GM23338 (cell line): ENCODE data around the gene ST6GALNAC1.

ENCODE experiments used
- CREB1 ChIP-seq: fragments of 250-450 bp; sonication (Bioruptor Pico); IDR thresholded peaks from 2 replicates; pipeline ENCODE4 v1.5.0; 2020; ENCODE audit warnings: low read depth, mild to moderate bottlenecking, moderate library complexity
- EZH2 ChIP-seq: fragments of 200-600 bp; sonication (generic); IDR thresholded peaks from one replicate; pipeline ENCODE4 v1.8.0; 2017; ENCODE audit warnings: antibody characterized with exemption, mild to moderate bottlenecking, low read depth; ENCODE audit not compliant: unreplicated experiment
- EZH2phosphoT487 ChIP-seq: fragments of 200-600 bp; sonication (generic); IDR thresholded peaks from one replicate; pipeline ENCODE4 v1.8.1; 2018; ENCODE audit warnings: antibody characterized with exemption; ENCODE audit not compliant: unreplicated experiment
- JUNB ChIP-seq: IDR thresholded peaks from one replicate; pipeline ENCODE4 v1.6.1; 2016; ENCODE audit warnings: antibody characterized with exemption; ENCODE audit not compliant: unreplicated experiment
- NANOG ChIP-seq: IDR thresholded peaks from 2 replicates; pipeline ENCODE4 v1.6.1; 2016; ENCODE audit warnings: antibody characterized with exemption, borderline replicate concordance
- POLR2AphosphoS5 ChIP-seq: IDR thresholded peaks from 2 replicates; pipeline ENCODE4 v1.6.1; 2016; ENCODE audit warnings: antibody characterized with exemption, low read depth
- STAT1 ChIP-seq: IDR thresholded peaks from one replicate; pipeline ENCODE4 v1.6.1; 2016; ENCODE audit warnings: antibody characterized with exemption; ENCODE audit not compliant: unreplicated experiment
- ZNF114 ChIP-seq: fragments of 250-450 bp; sonication (Bioruptor Pico); IDR thresholded peaks from 2 replicates; pipeline ENCODE4 v1.5.0; 2020; ENCODE audit warnings: mild to moderate bottlenecking, moderate library complexity
- ZNF331 ChIP-seq: fragments of 250-450 bp; sonication (Bioruptor Pico); IDR thresholded peaks from 2 replicates; pipeline ENCODE4 v1.5.0; 2020; ENCODE audit warnings: low read depth, mild to moderate bottlenecking, moderate library complexity
- TF ChIP-seq, protein P1 (sequence below), 2 experiments: fragments of 200-600 bp in 1 of 2; sonication (generic) in 1 of 2; conservative IDR thresholded peaks; 2 replicates each; pipeline versions ENCODE4 v1.5.1 to v1.6.1; 2016 to 2017; ENCODE audit warnings: antibody characterized with exemption in 2 of 2, low read depth in 2 of 2, mild to moderate bottlenecking in 2 of 2, moderate library complexity in 1 of 2
- TF ChIP-seq, protein P2 (sequence below): IDR thresholded peaks from one replicate; pipeline ENCODE4 v1.6.1; 2018; ENCODE audit warnings: antibody characterized with exemption; ENCODE audit not compliant: unreplicated experiment
- TF ChIP-seq, protein P3 (sequence below): IDR thresholded peaks from 2 replicates; pipeline ENCODE4 v1.6.1; 2016; ENCODE audit warnings: antibody characterized with exemption

DNA sequence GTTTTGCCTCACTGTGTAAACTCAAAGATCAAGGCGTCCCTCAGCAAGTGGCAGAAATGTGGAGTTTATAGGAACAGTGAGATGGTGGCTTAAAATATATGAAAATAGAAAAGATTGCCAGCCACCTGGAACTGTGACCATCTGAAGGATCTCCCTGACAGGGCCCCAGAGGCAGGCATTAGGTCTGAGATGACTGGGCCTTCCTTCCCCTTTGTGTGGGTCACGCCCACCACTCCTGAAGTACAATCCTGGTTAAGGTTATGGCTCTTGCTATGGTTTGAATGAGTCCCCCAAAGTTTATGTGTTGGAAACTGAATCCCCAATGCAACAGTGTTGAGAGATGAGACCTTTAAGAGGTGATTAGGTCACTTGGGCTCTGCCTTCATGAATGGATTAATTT is 64.3 kb downstream of the ST6GALNAC1 start:
- TF ChIP-seq, protein P1, sequence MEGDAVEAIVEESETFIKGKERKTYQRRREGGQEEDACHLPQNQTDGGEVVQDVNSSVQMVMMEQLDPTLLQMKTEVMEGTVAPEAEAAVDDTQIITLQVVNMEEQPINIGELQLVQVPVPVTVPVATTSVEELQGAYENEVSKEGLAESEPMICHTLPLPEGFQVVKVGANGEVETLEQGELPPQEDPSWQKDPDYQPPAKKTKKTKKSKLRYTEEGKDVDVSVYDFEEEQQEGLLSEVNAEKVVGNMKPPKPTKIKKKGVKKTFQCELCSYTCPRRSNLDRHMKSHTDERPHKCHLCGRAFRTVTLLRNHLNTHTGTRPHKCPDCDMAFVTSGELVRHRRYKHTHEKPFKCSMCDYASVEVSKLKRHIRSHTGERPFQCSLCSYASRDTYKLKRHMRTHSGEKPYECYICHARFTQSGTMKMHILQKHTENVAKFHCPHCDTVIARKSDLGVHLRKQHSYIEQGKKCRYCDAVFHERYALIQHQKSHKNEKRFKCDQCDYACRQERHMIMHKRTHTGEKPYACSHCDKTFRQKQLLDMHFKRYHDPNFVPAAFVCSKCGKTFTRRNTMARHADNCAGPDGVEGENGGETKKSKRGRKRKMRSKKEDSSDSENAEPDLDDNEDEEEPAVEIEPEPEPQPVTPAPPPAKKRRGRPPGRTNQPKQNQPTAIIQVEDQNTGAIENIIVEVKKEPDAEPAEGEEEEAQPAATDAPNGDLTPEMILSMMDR (conservative IDR thresholded peaks at IDR 0.05; ENCODE audit: low read depth in 2 of 2): no peak
- no peak for TF ChIP-seq POLR2AphosphoS5
- TF ChIP-seq, protein P2, sequence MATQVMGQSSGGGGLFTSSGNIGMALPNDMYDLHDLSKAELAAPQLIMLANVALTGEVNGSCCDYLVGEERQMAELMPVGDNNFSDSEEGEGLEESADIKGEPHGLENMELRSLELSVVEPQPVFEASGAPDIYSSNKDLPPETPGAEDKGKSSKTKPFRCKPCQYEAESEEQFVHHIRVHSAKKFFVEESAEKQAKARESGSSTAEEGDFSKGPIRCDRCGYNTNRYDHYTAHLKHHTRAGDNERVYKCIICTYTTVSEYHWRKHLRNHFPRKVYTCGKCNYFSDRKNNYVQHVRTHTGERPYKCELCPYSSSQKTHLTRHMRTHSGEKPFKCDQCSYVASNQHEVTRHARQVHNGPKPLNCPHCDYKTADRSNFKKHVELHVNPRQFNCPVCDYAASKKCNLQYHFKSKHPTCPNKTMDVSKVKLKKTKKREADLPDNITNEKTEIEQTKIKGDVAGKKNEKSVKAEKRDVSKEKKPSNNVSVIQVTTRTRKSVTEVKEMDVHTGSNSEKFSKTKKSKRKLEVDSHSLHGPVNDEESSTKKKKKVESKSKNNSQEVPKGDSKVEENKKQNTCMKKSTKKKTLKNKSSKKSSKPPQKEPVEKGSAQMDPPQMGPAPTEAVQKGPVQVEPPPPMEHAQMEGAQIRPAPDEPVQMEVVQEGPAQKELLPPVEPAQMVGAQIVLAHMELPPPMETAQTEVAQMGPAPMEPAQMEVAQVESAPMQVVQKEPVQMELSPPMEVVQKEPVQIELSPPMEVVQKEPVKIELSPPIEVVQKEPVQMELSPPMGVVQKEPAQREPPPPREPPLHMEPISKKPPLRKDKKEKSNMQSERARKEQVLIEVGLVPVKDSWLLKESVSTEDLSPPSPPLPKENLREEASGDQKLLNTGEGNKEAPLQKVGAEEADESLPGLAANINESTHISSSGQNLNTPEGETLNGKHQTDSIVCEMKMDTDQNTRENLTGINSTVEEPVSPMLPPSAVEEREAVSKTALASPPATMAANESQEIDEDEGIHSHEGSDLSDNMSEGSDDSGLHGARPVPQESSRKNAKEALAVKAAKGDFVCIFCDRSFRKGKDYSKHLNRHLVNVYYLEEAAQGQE: no peak
- TF ChIP-seq EZH2phosphoT487: no peak
- TF ChIP-seq ZNF114: no peak
- no peak for TF ChIP-seq NANOG
- no peak for TF ChIP-seq EZH2
- TF ChIP-seq, protein P3, sequence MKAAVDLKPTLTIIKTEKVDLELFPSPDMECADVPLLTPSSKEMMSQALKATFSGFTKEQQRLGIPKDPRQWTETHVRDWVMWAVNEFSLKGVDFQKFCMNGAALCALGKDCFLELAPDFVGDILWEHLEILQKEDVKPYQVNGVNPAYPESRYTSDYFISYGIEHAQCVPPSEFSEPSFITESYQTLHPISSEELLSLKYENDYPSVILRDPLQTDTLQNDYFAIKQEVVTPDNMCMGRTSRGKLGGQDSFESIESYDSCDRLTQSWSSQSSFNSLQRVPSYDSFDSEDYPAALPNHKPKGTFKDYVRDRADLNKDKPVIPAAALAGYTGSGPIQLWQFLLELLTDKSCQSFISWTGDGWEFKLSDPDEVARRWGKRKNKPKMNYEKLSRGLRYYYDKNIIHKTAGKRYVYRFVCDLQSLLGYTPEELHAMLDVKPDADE: no peak
- no peak for TF ChIP-seq ZNF331
- TF ChIP-seq JUNB: no peak
- TF ChIP-seq CREB1: no peak
- TF ChIP-seq STAT1: no peak
